ENCODE data around the gene NOD2.

NOD2 gene

GRCh38 chr16:50697881-50698767 lies 4.7 kb downstream of the NOD2 start:
- peak overlapping the region; percentile 30 for H3K4me3 ChIP-seq (replicated peaks; ENCODE audit: low read depth, low read length)
- DNase-seq (ENCODE audit: extremely low read depth, low read depth): no peak
- no peak for TF ChIP-seq CTCF (IDR thresholded peaks at IDR 0.05; ENCODE audit: low read depth, low read length, missing control alignments)

DNA sequence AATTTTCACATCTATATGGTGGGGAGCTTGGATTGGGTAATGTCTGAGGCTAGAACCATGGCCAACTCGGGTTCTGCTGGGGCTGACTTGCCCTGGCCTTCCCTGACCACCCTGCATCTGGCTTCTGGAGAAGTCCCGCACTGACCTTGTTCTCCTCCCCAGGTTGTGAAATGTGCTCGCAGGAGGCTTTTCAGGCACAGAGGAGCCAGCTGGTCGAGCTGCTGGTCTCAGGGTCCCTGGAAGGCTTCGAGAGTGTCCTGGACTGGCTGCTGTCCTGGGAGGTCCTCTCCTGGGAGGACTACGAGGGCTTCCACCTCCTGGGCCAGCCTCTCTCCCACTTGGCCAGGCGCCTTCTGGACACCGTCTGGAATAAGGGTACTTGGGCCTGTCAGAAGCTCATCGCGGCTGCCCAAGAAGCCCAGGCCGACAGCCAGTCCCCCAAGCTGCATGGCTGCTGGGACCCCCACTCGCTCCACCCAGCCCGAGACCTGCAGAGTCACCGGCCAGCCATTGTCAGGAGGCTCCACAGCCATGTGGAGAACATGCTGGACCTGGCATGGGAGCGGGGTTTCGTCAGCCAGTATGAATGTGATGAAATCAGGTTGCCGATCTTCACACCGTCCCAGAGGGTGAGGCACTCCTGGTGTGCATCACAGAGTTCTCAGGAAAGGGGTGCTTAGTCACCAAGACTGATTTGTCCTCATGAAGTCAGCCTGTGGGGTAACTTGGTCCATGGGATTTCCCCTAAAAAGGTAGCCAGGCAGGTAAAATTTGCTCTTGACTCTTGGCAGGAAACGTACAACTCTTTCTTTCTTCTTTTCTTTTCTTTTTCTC lies 6.1 kb downstream of the NOD2 start:
- DNase-seq (ENCODE audit: extremely low read depth, low read depth): no peak
- no peak overlapping the region for H3K4me3 ChIP-seq (replicated peaks; ENCODE audit: low read depth, low read length)
- no peak for TF ChIP-seq CTCF (IDR thresholded peaks at IDR 0.05; ENCODE audit: low read depth, low read length, missing control alignments)

DNA sequence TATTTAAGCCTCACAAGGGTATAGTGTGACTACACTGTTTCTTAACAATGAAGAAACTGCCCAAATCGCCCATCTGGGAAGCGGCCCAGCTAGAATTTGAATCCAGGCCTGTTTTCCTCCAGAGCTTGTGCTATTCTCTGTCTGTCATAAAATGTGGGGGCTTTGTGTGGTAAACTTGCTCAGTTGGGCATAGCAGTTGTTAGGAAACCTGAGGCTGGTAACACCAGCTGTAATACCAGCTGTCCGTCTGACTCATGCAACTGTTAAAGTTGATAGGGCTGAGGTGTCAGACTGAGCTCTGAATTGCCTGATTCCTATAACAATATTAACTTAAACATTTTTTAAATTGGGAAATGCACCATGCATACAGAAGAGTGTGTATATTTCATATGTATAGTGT lies 9.3 kb downstream of the NOD2 start:
- DNase-seq (ENCODE audit: extremely low read depth, low read depth): no peak
- no peak overlapping the region for H3K4me3 ChIP-seq (replicated peaks; ENCODE audit: low read depth, low read length)
- TF ChIP-seq CTCF (IDR thresholded peaks at IDR 0.05; ENCODE audit: low read depth, low read length, missing control alignments): no peak

DNA sequence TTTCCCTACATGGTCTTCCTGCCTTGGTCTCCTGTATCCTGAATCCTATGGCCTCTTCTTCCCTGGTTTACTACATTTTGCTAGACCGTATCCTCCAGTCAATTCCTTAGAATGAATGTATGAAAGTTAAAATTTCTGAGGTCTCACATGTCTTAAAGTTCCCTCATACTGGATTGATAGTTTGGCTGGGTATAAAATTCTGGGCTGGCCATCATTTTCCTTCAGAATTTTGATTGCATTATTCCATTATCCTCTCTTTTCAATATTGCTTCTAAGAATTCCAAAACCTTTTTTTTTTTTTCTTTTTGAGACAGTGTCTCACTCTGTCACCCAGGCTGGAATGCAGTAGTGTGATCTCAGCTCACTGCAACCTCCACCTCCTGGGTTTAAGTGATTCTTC lies 10.8 kb downstream of the NOD2 start:
- no peak for TF ChIP-seq CTCF (IDR thresholded peaks at IDR 0.05; ENCODE audit: low read depth, low read length, missing control alignments)
- no peak overlapping the region for H3K4me3 ChIP-seq (replicated peaks; ENCODE audit: low read depth, low read length)
- DNase-seq (ENCODE audit: extremely low read depth, low read depth): no peak

- TF ChIP-seq CTCF (IDR thresholded peaks at IDR 0.05; ENCODE audit: low read depth, low read length, missing control alignments): no peak
- no peak for DNase-seq (ENCODE audit: extremely low read depth, low read depth)
- no peak overlapping the region for H3K4me3 ChIP-seq (replicated peaks; ENCODE audit: low read depth, low read length)
Measured at GRCh38 chr16:50705436-50706110, 12.2 kb downstream of the NOD2 start.

- no peak for DNase-seq (ENCODE audit: extremely low read depth, low read depth)
- no peak overlapping the region for H3K4me3 ChIP-seq (replicated peaks; ENCODE audit: low read depth, low read length)
- no peak for TF ChIP-seq CTCF (IDR thresholded peaks at IDR 0.05; ENCODE audit: low read depth, low read length, missing control alignments)
Measured at GRCh38 chr16:50706250-50706649, 12.8 kb downstream of the NOD2 start.
